T47D (cell line): ENCODE measurements around the gene BTLA.
"Not testable (repeated sequence)": the region's sequence is repeated elsewhere in the genome, so short reads cannot be mapped to it uniquely, and the experiment has no call there.

Experiments
- DNase-seq, 2 experiments: peaks; one replicate each; pipeline versions ENCODE4 v3.0.0 to v3.0.0-alpha.2; 2011 to 2012; ENCODE audit warnings: low read depth in 1 of 2, low spot score in 1 of 2
- JUND ChIP-seq: IDR thresholded peaks from 2 replicates; pipeline ENCODE4 v1.6.1; 2012; ENCODE audit warnings: low read depth
- in situ Hi-C: cut with HindIII; loops from 2 replicates; pipeline ENCODE4 v1.10.0; 2016; ENCODE audit warnings: low sequenced_read_pairs, low pct_unique_long_range_greater_than_20kb

BTLA gene

DNA sequence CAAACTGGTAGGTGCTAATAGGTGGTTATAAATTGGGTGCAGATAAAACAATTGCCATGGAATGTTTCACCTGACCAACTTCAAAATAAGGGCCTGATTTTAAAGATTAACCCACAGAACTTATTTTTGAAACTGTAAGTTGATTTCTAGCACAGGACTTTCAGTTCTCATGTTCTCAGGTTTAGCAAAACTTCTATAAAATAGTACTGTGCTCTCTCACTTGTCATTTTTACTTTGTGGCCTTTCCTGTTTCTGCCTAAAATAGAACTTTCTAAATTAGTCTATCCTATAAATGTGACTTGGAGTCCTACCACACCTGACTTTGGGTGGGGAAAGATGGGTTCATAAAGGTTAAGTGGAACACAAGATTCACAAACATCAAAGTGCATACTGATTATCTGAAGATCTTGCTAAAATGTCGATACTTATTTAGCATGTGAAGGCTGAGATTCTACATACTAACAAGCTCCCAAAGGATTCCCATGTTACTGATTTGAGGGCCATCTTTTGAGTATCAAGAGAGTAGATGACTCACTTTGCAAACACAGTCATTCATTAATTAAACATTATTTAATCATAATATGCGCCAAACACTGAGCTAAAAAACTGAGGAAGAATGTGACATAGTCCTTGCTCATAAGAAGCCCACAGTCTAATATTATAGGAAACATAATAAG, 38.6 kb downstream of the BTLA start:
- no peak for DNase-seq
- no peak for TF ChIP-seq JUND
- in situ Hi-C loops: no loop called here

DNA sequence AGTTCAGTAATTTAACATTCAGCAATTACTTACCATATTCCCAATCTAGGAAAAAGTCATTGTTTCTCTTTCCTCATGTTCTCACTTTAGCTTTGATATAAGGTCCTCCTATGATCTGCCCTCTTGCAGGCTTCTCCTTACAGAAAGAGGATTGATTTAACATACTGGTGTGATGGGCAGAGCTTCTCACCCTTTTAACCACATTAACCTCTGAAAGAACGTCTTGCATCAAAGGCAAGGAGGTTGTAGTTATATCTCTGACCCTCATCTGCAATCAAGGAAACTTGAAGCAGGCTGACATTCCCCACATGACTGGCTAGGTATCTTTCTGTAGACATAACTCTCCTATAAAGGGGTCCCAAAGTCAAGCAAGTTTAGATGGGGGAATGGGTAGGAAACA, 39.5 kb downstream of the BTLA start:
- in situ Hi-C loops: no loop called here

DNA sequence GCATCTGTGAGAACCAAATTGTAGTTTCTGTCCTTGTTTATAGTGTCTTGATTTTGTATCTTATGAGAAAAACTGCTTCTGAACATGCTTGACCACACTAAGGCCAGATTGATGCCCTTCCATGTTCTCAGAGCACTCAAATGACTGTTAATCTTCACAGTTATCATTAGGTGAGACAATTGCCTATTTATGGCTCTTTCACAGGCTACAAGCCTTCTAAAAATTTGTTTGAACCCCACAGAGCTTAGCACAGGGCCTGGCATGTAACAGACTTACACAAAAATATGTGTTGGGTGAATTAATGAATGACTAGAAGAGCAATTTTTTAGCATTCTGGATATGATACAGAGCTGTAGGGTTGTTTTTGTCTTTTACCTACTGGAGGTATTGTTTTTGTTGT, 43.1 kb downstream of the BTLA start:
- in situ Hi-C loops: no loop called here
- no peak for DNase-seq
- no peak for TF ChIP-seq JUND

More for the DNA sequence above, 39.5 kb downstream of the BTLA start:
- no peak for DNase-seq
- no peak for TF ChIP-seq JUND

DNA sequence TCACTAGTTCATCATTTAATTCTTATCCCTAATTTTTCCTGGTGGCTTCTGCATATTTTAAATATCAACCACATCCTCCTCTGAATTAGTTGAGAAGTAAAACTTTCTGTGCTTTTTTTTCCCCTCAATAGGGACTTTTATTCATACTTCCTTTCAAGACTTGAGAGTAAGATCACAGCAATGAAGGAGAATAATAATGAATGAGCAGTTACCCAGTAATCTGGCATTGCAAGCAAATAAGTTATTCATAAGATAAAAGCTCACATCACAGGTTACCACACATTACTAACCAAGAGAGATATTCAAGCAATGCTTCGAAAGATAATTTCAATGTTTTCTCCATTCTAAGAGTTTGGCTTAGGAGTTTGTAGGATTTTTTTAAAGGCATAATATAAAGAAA, 50.3 kb downstream of the BTLA start:
- no peak for TF ChIP-seq JUND
- in situ Hi-C loops: no loop called here
- DNase-seq: no peak

DNA sequence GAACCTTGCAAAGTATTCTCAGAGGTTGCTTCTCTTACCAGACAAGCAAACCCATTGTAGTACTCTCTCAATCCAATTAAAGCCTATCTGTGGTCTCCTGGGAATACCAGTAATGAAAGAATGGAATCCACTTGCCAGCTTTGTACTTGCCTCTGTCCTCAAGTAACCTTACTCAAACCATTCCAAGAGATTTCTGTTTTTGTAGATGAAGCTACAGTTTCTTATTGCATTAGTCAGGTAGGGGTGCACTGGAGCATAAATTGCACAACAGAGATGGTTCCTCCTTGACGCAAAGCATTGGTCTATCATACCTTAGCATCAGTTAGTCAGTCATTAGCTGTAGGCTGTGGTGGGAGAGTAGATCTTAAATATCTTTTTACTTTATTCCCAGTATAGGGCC, 52.9 kb downstream of the BTLA start:
- no peak for TF ChIP-seq JUND
- in situ Hi-C loops: no loop called here
- no peak for DNase-seq

DNA sequence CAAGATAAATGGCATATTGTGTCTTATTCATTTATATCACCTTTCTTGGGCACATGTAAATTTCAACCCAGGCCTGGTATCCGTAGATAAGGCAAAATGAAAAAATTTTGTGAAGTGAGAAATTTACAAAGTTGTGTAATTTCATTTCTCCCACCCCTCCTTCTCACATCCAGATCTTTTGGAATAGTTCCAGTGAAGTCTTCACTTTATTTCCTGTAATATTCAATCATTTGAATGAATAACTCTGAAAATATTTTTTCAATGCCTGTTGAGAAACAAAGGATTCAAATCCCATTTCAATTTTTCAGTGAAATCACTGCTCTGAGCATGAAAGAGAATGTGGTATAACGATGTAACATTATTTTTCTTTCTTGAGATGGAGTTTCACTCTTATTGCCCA, 53.4 kb downstream of the BTLA start:
- DNase-seq: no peak
- in situ Hi-C loops: no loop called here
- no peak for TF ChIP-seq JUND

DNA sequence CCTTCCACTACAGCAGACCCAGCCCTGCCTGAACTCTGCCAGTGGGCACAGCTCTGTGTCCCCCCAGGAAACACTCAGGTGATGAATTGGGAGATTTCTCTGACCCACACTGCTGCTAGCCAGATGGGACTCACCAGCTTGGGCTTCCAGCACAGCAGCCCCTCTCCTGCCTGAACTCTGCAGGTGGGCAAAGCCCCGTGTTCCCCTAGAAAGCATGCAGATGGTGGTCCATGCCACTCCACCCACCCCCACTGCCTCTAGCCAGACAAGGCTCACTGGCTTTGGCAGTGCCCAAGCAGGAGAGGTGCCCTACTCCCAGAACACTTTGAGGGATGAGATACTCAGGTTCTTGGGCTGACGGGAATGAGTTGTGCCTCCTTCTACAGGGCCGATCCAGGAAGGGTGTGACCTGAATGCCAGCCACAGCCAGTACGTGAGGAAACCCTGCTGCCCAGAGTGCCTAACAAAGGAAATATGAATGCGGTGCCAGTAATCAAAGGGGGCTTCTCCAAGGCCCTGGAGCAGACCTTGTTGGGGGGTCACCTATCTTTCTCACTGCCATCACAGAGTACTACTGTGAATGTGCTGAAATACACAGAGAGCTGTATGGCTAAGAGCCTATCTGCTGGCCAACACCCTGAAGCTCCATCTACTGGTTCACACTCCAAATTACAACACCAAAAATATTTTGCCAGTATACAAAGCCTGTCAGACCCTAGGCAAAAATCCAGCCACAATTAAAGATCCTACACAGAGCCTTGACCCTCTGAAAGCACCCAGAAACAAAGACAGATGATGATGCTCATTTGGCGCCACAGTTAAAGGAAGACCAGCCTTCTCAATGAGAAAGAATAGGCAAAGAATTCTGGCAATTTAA, 61.9 kb downstream of the BTLA start:
- in situ Hi-C loops: no loop called here
- TF ChIP-seq JUND: no peak
- DNase-seq: peak in 1 of 2 experiments; percentile 57

DNA sequence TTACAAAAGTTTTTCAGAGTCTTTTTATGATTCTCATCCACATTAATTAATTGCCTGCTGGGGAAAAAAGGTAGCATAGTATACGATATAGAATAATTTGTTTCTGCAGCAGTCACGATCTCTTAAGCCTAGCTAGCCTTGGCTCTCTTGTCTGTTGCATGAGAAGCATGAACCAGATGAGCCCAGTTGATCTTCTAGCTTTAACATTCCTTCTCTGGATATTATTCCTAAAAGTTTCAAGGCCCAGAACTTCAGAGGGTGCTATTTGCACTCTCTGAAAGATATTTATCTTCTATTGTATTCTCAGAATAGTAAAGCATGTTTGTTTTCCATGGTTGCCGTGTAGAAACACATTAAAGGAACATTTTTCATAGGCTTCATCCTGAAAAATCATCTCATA, 69.3 kb downstream of the BTLA start:
- no peak for TF ChIP-seq JUND
- in situ Hi-C loops: no loop called here
- DNase-seq: no peak

DNA sequence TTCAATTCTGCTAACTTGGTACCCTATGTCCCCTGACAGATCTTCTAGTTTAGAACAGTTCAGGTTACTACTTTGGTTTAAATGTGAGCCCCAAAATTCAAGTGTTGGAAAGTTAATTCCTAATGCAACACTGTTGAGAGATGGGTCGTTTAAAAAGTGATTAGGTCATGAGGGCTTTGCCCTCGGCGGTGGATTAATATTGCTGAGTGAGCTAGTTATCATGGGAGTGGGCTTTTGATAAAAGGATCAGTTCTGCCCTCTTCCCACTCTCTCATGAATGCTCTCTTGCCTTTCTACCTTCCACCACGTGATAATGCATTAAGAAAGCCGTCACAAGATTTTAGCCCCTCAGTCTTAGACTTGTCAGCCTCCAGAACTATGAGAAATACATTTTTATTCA, 72.1 kb downstream of the BTLA start:
- in situ Hi-C loops: no loop called here
- DNase-seq: no peak
- TF ChIP-seq JUND: no peak

DNA sequence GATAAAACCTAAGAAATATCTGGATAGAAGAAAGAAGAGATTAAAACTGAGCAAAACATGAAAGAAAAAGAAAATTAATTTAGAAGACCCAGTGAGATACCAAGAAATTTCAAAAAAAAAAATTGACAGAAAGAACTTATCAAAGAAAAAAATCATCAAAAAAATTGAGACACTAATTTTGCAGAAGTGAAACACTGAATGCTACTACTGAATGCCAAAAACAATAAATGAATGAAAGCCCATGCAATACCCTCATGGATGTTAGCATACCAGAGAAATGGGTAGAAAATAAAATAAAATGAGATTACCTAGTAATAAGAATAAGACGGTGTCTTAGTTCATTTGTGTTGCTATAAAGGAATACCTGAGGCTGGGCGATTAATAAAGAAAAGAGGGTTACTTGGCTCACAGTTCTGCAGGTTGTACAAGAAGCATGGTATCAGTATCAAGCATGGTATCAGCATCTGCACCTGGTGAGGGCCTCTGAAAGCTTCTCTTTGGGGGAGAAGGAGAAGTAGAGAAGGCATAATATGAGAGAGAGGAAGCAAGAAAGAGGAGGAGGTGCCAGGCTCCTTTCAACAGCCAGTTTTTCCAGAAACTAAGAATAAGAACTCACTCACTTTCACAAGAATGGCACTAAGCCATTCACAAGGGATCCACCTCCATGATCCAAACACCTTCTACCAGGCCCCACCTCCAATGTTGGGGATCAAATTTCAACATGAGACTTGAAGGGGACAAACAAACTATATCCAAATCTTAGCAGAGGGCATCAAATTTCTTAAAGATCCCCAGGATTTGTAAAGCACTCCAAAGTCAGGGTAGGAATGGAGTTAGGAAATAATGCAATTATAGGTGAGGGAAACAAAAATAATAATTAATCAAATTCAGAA, 73.2 kb downstream of the BTLA start:
- no peak for TF ChIP-seq JUND
- peak in 1 of 2 experiments; percentile 30 for DNase-seq
- in situ Hi-C loops: no loop called here

DNA sequence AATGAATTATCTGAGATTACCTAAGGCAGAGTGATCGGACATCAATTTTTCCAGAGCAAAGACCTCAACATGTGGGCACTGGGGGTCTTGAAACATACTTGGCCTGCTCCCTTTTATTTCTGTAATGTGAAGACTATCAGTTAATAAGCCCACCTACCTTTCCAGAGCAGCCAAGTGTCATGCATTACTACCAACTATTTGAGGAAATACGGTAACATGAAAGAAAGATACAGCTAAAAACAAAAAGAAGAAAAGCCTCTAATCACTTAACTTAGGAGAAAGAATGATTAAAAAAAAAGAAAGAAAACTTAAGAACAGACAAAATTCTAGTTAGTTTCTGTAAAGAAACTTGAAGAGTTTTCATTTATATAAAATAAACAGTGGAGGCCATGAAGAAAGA, 73.9 kb downstream of the BTLA start:
- in situ Hi-C loops: no loop called here
- no peak for TF ChIP-seq JUND

DNA sequence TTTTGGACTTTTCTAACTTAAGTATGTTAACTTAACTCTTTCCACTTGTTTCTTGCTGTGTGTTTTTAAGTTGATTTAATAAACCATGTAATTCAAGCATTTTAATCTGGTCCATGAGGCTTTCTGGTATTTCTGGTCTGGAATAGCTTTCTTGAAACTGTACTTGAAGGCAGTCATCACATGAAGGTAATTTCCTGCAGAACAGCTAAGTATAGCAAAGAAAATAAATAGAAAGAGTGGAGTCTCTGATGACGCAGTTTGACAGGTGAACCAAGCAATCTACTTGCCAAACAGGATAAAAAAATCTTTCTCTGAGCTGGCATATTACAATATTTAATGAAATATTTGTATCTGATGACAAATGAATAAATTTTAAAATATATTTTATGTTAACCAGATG, 74.9 kb downstream of the BTLA start:
- no peak for DNase-seq
- in situ Hi-C loops: no loop called here
- no peak for TF ChIP-seq JUND

More for the DNA sequence above, 73.9 kb downstream of the BTLA start:
- no peak for DNase-seq

DNA sequence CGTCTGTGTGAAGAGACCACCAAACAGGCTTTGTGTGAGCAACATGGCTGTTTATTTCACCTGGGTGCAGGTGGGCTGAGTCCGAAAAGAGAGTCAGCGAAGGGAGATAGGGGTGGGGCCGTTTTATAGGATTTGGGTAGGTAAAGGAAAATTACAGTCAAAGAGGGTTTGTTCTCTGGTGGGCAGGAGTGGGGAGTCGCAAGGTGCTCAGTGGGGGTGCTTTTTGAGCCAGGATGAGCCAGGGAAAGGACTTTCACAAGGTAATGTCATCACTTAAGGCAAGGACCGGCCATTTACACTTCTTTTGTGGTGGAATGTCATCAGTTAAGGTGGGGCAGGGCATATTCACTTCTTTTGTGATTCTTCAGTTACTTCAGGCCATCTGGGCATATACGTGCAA, 76.4 kb downstream of the BTLA start:
- in situ Hi-C loops: not testable (repeated sequence)

DNA sequence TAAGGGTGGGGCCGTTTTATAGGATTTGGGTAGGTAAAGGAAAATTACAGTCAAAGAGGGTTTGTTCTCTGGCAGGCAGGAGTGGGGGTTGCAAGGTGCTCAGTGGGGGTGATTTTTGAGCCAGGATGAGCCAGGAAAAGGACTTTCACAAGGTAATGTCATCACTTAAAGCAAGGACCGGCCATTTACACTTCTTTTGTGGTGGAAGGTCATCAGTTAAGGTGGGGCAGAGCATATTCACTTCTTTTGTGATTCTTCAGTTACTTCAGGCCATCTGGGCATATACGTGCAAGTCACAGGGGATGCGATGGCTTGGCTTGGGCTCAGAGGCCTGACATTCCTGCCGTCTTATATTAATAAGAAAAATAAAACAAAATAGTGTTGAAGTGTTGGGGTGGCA, 80.7 kb downstream of the BTLA start:
- DNase-seq, in situ Hi-C loops: not testable (repeated sequence)

More for the DNA sequence above, 76.4 kb downstream of the BTLA start:
- DNase-seq: not testable (repeated sequence)
